Muscle layer of duodenum (tissue), 2 donors: Measurements from ENCODE around the gene INTS6.

Experiments used
- H3K27ac ChIP-seq: one replicate; pipeline ENCODE4 v1.7.0; 2013; ENCODE audit warnings: mild to moderate bottlenecking, low read length
- H3K27me3 ChIP-seq: one replicate; pipeline ENCODE4 v1.7.0; 2013; ENCODE audit warnings: low read depth, mild to moderate bottlenecking, control low read depth, low read length
- H3K36me3 ChIP-seq, 2 donors: one replicate each; pipeline ENCODE4 v1.7.0; 2013; ENCODE audit warnings: low read length in 2 of 2, control low read depth in 1 of 2, mild to moderate bottlenecking in 1 of 2; ENCODE audit not compliant: insufficient read depth in 2 of 2, control insufficient read depth in 1 of 2
- H3K4me1 ChIP-seq, 2 donors: one replicate each; pipeline ENCODE4 v1.7.0; 2013; ENCODE audit warnings: low read length in 2 of 2, mild to moderate bottlenecking in 2 of 2, control low read depth in 1 of 2, moderate library complexity in 1 of 2; ENCODE audit not compliant: insufficient read depth in 2 of 2, control insufficient read depth in 1 of 2
- H3K4me3 ChIP-seq, 2 donors: one replicate each; pipeline ENCODE4 v1.7.0; 2013; ENCODE audit warnings: low read length in 2 of 2, low read depth in 1 of 2, mild to moderate bottlenecking in 1 of 2
- H3K9me3 ChIP-seq, 2 donors: one replicate each; pipeline ENCODE4 v1.7.0; 2013; ENCODE audit warnings: low read length in 2 of 2, control low read depth in 1 of 2, mild to moderate bottlenecking in 1 of 2; ENCODE audit not compliant: control insufficient read depth in 1 of 2
- donor health status: healthy.

INTS6 gene

GRCh38 chr13:51397262-51397941, 55.4 kb downstream of the INTS6 start:
- Histone ChIP-seq H3K4me3 (no peak overlapping the region), H3K27ac (no peak overlapping the region), H3K4me1 (peaks cover 4 to 17% of the 10 kb centered on the region in 2 donors), H3K36me3 (no peaks in the 10 kb centered on the region), H3K27me3 (no peaks in the 10 kb centered on the region), H3K9me3 (no peaks in the 10 kb centered on the region)

GRCh38 chr13:51396352-51396751, 56.5 kb downstream of the INTS6 start:
- Histone ChIP-seq H3K27ac (no peak overlapping the region), H3K9me3 (no peaks in the 10 kb centered on the region), H3K36me3 (no peaks in the 10 kb centered on the region), H3K4me1 (peaks cover 4 to 17% of the 10 kb centered on the region in 2 donors), H3K27me3 (no peaks in the 10 kb centered on the region), H3K4me3 (no peak overlapping the region)

- no peaks in the 10 kb centered on the region for H3K9me3 ChIP-seq
- H3K36me3 ChIP-seq = no peaks in the 10 kb centered on the region
- peaks cover 4 to 17% of the 10 kb centered on the region in 2 donors for H3K4me1 ChIP-seq
- H3K4me3 ChIP-seq = no peak overlapping the region
- no peak overlapping the region for H3K27ac ChIP-seq
- no peaks in the 10 kb centered on the region for H3K27me3 ChIP-seq
Measured at GRCh38 chr13:51394724-51395123, 58.1 kb downstream of the INTS6 start.

- Histone ChIP-seq H3K4me3 (no peak overlapping the region), H3K9me3 (no peaks in the 10 kb centered on the region), H3K27ac (no peak overlapping the region), H3K4me1 (no peaks in the 10 kb centered on the region), H3K27me3 (no peaks in the 10 kb centered on the region), H3K36me3 (peaks cover 5 to 6% of the 10 kb centered on the region in 2 donors)
Measured at GRCh38 chr13:51385114-51385513, 67.7 kb downstream of the INTS6 start.

- H3K9me3 ChIP-seq = no peaks in the 10 kb centered on the region
- H3K4me3 ChIP-seq = no peak overlapping the region
- H3K27ac ChIP-seq = no peak overlapping the region
- peaks cover 21 to 27% of the 10 kb centered on the region in 2 donors for H3K36me3 ChIP-seq
- no peaks in the 10 kb centered on the region for H3K4me1 ChIP-seq
- H3K27me3 ChIP-seq = no peaks in the 10 kb centered on the region
Measured at GRCh38 chr13:51380269-51380668, 72.6 kb downstream of the INTS6 start.

GRCh38 chr13:51373451-51373850, 79.4 kb downstream of the INTS6 start:
- no peaks in the 10 kb centered on the region for H3K27me3 ChIP-seq
- H3K4me3 ChIP-seq = no peak overlapping the region
- no peaks in the 10 kb centered on the region for H3K4me1 ChIP-seq
- no peaks in the 10 kb centered on the region for H3K9me3 ChIP-seq
- H3K27ac ChIP-seq = no peak overlapping the region
- H3K36me3 ChIP-seq = peaks cover 45 to 52% of the 10 kb centered on the region in 2 donors

- Histone ChIP-seq H3K4me1 (no peaks in the 10 kb centered on the region), H3K4me3 (no peak overlapping the region), H3K9me3 (no peaks in the 10 kb centered on the region), H3K27me3 (no peaks in the 10 kb centered on the region), H3K27ac (no peak overlapping the region), H3K36me3 (peaks cover 44 to 52% of the 10 kb centered on the region in 2 donors)
Measured at GRCh38 chr13:51371768-51372399, 81.0 kb downstream of the INTS6 start.

GRCh38 chr13:51370811-51371210, 82.0 kb downstream of the INTS6 start:
- peaks cover 42 to 54% of the 10 kb centered on the region in 2 donors for H3K36me3 ChIP-seq
- H3K27ac ChIP-seq = no peak overlapping the region
- H3K27me3 ChIP-seq = no peaks in the 10 kb centered on the region
- H3K9me3 ChIP-seq = no peaks in the 10 kb centered on the region
- no peaks in the 10 kb centered on the region for H3K4me1 ChIP-seq
- H3K4me3 ChIP-seq = no peak overlapping the region

- no peaks in the 10 kb centered on the region for H3K9me3 ChIP-seq
- peaks cover 38 to 52% of the 10 kb centered on the region in 2 donors for H3K36me3 ChIP-seq
- H3K27me3 ChIP-seq = no peaks in the 10 kb centered on the region
- no peak overlapping the region for H3K4me3 ChIP-seq
- no peaks in the 10 kb centered on the region for H3K4me1 ChIP-seq
- no peak overlapping the region for H3K27ac ChIP-seq
Measured at GRCh38 chr13:51370116-51370515, 82.7 kb downstream of the INTS6 start.

- no peak overlapping the region for H3K27ac ChIP-seq
- H3K4me3 ChIP-seq = no peak overlapping the region
- no peaks in the 10 kb centered on the region for H3K27me3 ChIP-seq
- no peaks in the 10 kb centered on the region for H3K4me1 ChIP-seq
- peaks cover 31 to 39% of the 10 kb centered on the region in 2 donors for H3K36me3 ChIP-seq
- no peaks in the 10 kb centered on the region for H3K9me3 ChIP-seq
Measured at GRCh38 chr13:51364404-51365008, 88.3 kb downstream of the INTS6 start.

- Histone ChIP-seq H3K27me3 (no peaks in the 10 kb centered on the region), H3K9me3 (no peaks in the 10 kb centered on the region), H3K4me1 (no peaks in the 10 kb centered on the region), H3K4me3 (no peak overlapping the region), H3K27ac (no peak overlapping the region), H3K36me3 (peaks cover 25 to 32% of the 10 kb centered on the region in 2 donors)
Measured at GRCh38 chr13:51363625-51364024, 89.2 kb downstream of the INTS6 start.
